Measurements from ENCODE around the gene CXCL17.

GRCh38 chr19:42459926-42460325, 17.2 kb upstream of the CXCL17 start:
- TF ChIP-seq GATA3 (IDR thresholded peaks at IDR 0.05; ENCODE audit: low read depth, low read length) (no peak), GATA2 (IDR thresholded peaks at IDR 0.05; ENCODE audit: low read depth, low read length) (no peak)

Measured in SH-SY5Y (cell line).